Measurements from ENCODE around the gene KCNH2.

- TF ChIP-seq CTCF (IDR thresholded peaks at IDR 0.05; ENCODE audit: low read depth, low read length, missing input control) (no peak), REST (IDR thresholded peaks at IDR 0.05) (no peak)
Measured at GRCh38 chr7:150978126-150978789, at the start of gene KCNH2.
